HepG2 (cell line): ENCODE measurements around the gene ABHD15. TPM values are rescaled to one million over a fixed set of nuclear protein-coding genes. Genes with fewer than 3 reads are reported as not detected.

Source experiments
- CBX5 ChIP-seq: sonication (generic); formaldehyde crosslinking; IDR thresholded peaks from 2 replicates; pipeline ENCODE4 v1.4.0; 2020; ENCODE audit warnings: missing genetic modification reagents, borderline replicate concordance
- E2F1 ChIP-seq: sonication (generic); formaldehyde crosslinking; IDR thresholded peaks from 2 replicates; pipeline ENCODE4 v1.5.0; 2020; ENCODE audit warnings: missing genetic modification reagents
- MAF1 ChIP-seq: sonication (generic); formaldehyde crosslinking; IDR thresholded peaks from 2 replicates; pipeline ENCODE4 v1.5.0; 2020; ENCODE audit warnings: missing genetic modification reagents, borderline replicate concordance
- MXD3 ChIP-seq: IDR thresholded peaks from 2 replicates; pipeline ENCODE4 v1.6.1; 2016; ENCODE audit warnings: mild to moderate bottlenecking, missing biosample characterization, missing genetic modification reagents
- NFKB2 ChIP-seq: sonication (generic); formaldehyde crosslinking; IDR thresholded peaks from 2 replicates; pipeline ENCODE4 v1.4.0; 2020; ENCODE audit warnings: missing genetic modification reagents, borderline replicate concordance
- NFKBIZ ChIP-seq: IDR thresholded peaks from 2 replicates; pipeline ENCODE4 v1.6.1; 2018; ENCODE audit warnings: missing genetic modification reagents, missing compliant biosample characterization
- NR0B2 ChIP-seq: sonication (generic); formaldehyde crosslinking; IDR thresholded peaks from 2 replicates; pipeline ENCODE4 v1.4.0; 2020; ENCODE audit warnings: mild to moderate bottlenecking, missing genetic modification reagents
- TCF7 ChIP-seq: sonication (generic); IDR thresholded peaks from 2 replicates; pipeline ENCODE4 v1.6.1; 2016; ENCODE audit warnings: antibody characterized with exemption, low read depth
- U2AF2 ChIP-seq: fragments of 200-400 bp; formaldehyde crosslinking; IDR thresholded peaks from 2 replicates; pipeline ENCODE4 v1.6.1; 2017; ENCODE audit warnings: low read depth, mild to moderate bottlenecking, low read length
- ZBTB33 ChIP-seq: sonication (generic); formaldehyde crosslinking; IDR thresholded peaks from 2 replicates; pipeline ENCODE4 v1.4.0; 2020; ENCODE audit warnings: missing genetic modification reagents
- ZBTB46 ChIP-seq: sonication (generic); formaldehyde crosslinking; IDR thresholded peaks from 2 replicates; pipeline ENCODE4 v1.4.0; 2020; ENCODE audit warnings: mild to moderate bottlenecking, missing genetic modification reagents, borderline replicate concordance
- ZFP41 ChIP-seq: sonication (generic); formaldehyde crosslinking; IDR thresholded peaks from 2 replicates; pipeline ENCODE4 v1.4.0; 2020; ENCODE audit warnings: mild to moderate bottlenecking, missing genetic modification reagents, borderline replicate concordance
- ZNF383 ChIP-seq: sonication (generic); formaldehyde crosslinking; IDR thresholded peaks from 2 replicates; pipeline ENCODE4 v1.4.0; 2020; ENCODE audit warnings: missing genetic modification reagents, mild to moderate bottlenecking, borderline replicate concordance
- ZNF777 ChIP-seq: sonication (generic); formaldehyde crosslinking; IDR thresholded peaks from 2 replicates; pipeline ENCODE4 v1.4.0; 2020; ENCODE audit warnings: missing genetic modification reagents
- ZNF790 ChIP-seq: sonication (generic); formaldehyde crosslinking; IDR thresholded peaks from 2 replicates; pipeline ENCODE4 v1.8.0; 2022; ENCODE audit warnings: missing genetic modification reagents, mild to moderate bottlenecking, borderline replicate concordance
- ZNF850 ChIP-seq: sonication (generic); formaldehyde crosslinking; conservative IDR thresholded peaks from 2 replicates; pipeline ENCODE4 v1.9.0; 2021; ENCODE audit warnings: mild to moderate bottlenecking, missing genetic modification reagents
- ZXDC ChIP-seq: sonication (generic); formaldehyde crosslinking; IDR thresholded peaks from 2 replicates; pipeline ENCODE4 v1.5.0; 2020; ENCODE audit warnings: mild to moderate bottlenecking, missing genetic modification reagents
- polyA plus RNA-seq, 8 experiments: library from polyadenylated mRNA; depleted of rRNA in 3 of 8; stranded (reverse) in 7 of 8; unstranded in 1 of 8; fragments of >200 nt; fragmentation: Illumina TruSeq in 4 of 8; extraction: Trizol in 4 of 8; gene quantifications; 2 replicates each; pipeline versions ENCODE4 v1.2.1 to v1.2.3, GENCODE V29; 2011 to 2016; ENCODE audit warnings: low read depth in 4 of 8, missing spikeins in 1 of 8, mixed read lengths in 1 of 8; ENCODE audit not compliant: insufficient read depth in 1 of 8
- total RNA-seq, 5 experiments: library from RNA; depleted of rRNA; stranded (reverse); fragments of >200 nt; fragmentation: Illumina TruSeq; extraction: Trizol; gene quantifications; 2 replicates each; pipeline ENCODE4 v1.2.3, GENCODE V29; 2016; ENCODE audit warnings: low read depth in 1 of 5

The ABHD15 gene
- total and polyA plus RNA-seq, 2 of the 13 experiments (the other 11 are each of a cell fraction or from before 2014, with no cell fraction given): 2.4 to 7.7 TPM

- TF ChIP-seq ZNF790 (CRISPR knock-in tag) (no peak; the same call in 1 of the 2 replicates), ZBTB46 (no peak), ZNF777 (CRISPR knock-in tag) (0 out of 2 replicates have a peak, but pooled peaks have one; percentile 46), ZBTB33 (CRISPR knock-in tag) (0 out of 2 replicates have a peak, but pooled peaks have one; percentile 58), ZNF383 (CRISPR knock-in tag) (no peak), MAF1 (CRISPR knock-in tag) (no peak; the same call in 1 of the 2 replicates), NFKBIZ (CRISPR knock-in tag) (no peak), U2AF2 (no peak), ZFP41 (no peak), CBX5 (peak; percentile 78; the same call in 1 of the 2 replicates), NFKB2 (CRISPR knock-in tag) (0 out of 2 replicates have a peak, but pooled peaks have one; percentile 25), NR0B2 (no peak), E2F1 (CRISPR knock-in tag) (no peak), TCF7 (no peak), MXD3 (CRISPR knock-in tag) (no peak), ZNF850 (CRISPR knock-in tag) (no peak; the same call in 1 of the 2 replicates), ZXDC (CRISPR knock-in tag) (no peak)
Observed at GRCh38 chr17:29591737-29592608, 25.1 kb upstream of the ABHD15 start (continued).
